HEK293 (cell line): ENCODE measurements around the gene VPS13C.

Experiments
- CTCF ChIA-PET: fragments of 350-600 bp; formaldehyde crosslinking; extraction: SDS; loops from one replicate; lab custom pipeline; 2021; ENCODE audit warnings: antibody characterized with exemption; lab: Yijun Ruan, JAX
- POLR2A ChIA-PET: fragments of 300-600 bp; formaldehyde crosslinking; extraction: SDS; loops from one replicate; lab custom pipeline; 2020; ENCODE audit warnings: antibody characterized with exemption, inconsistent platforms; lab: Yijun Ruan, JAX
- H3K27ac ChIP-seq: fragments of 200-500 bp; sonication (Bioruptor generic); 2 replicates; pipeline ENCODE4 v1.5.1; 2014; ENCODE audit warnings: low read depth, low read length, control low read depth, inconsistent platforms; ENCODE audit errors: extremely low read depth
- H3K36me3 ChIP-seq, 2 experiments: fragments of 200-500 bp in 1 of 2; sonication (Bioruptor generic) in 1 of 2; 1 replicate in 1 of 2; 2 replicates in 1 of 2; pipeline ENCODE4 v1.5.1; 2014 to 2017; ENCODE audit warnings: inconsistent platforms in 2 of 2, low read length in 2 of 2; ENCODE audit not compliant: control insufficient read depth in 2 of 2, insufficient read depth in 1 of 2
- H3K4me1 ChIP-seq: fragments of 200-500 bp; sonication (Bioruptor generic); 2 replicates; pipeline ENCODE4 v1.5.1; 2014; ENCODE audit warnings: mild to moderate bottlenecking, low read length, inconsistent platforms; ENCODE audit not compliant: control insufficient read depth, insufficient read depth
- H3K4me3 ChIP-seq: 2 replicates; pipeline ENCODE4 v1.5.1; 2011; ENCODE audit warnings: low read depth, mild to moderate bottlenecking, control low read depth, low read length, moderate library complexity
- H3K9me3 ChIP-seq: fragments of 200-500 bp; sonication (Bioruptor generic); 2 replicates; pipeline ENCODE4 v1.5.1; 2014; ENCODE audit warnings: low read depth, low read length, inconsistent platforms; ENCODE audit not compliant: control insufficient read depth, insufficient read depth
- BCL6B ChIP-seq: fragments of 450-650 bp; formaldehyde crosslinking; IDR thresholded peaks from 2 replicates; pipeline ENCODE4 v1.5.1; 2017; ENCODE audit warnings: missing biosample characterization, missing genetic modification characterization
- KLF7 ChIP-seq: fragments of 450-650 bp; formaldehyde crosslinking; IDR thresholded peaks from 2 replicates; pipeline ENCODE4 v1.5.1; 2016; ENCODE audit warnings: missing biosample characterization, missing genetic modification characterization, borderline replicate concordance
- PRDM1 ChIP-seq: fragments of 450-650 bp; formaldehyde crosslinking; IDR thresholded peaks from 2 replicates; pipeline ENCODE4; 2016; ENCODE audit warnings: missing biosample characterization, missing genetic modification characterization
- SCRT1 ChIP-seq: fragments of 450-650 bp; formaldehyde crosslinking; IDR thresholded peaks from 2 replicates; pipeline ENCODE4 v1.5.1; 2016; ENCODE audit warnings: missing biosample characterization, missing genetic modification characterization, borderline replicate concordance
- SETDB1 ChIP-seq: IDR thresholded peaks from one replicate; pipeline ENCODE4 v1.6.1; 2017; ENCODE audit warnings: mild to moderate bottlenecking, low read length, moderate library complexity, mixed read lengths; ENCODE audit not compliant: insufficient read length
- ZBTB21 ChIP-seq: fragments of 450-650 bp; formaldehyde crosslinking; IDR thresholded peaks from 2 replicates; pipeline ENCODE4 v1.5.1; 2017; ENCODE audit warnings: missing biosample characterization, missing genetic modification characterization
- ZBTB8A ChIP-seq: fragments of 450-650 bp; formaldehyde crosslinking; IDR thresholded peaks from 2 replicates; pipeline ENCODE4 v1.5.1; 2016; ENCODE audit warnings: missing biosample characterization, missing genetic modification characterization
- ZEB2 ChIP-seq: fragments of 450-650 bp; formaldehyde crosslinking; IDR thresholded peaks from 2 replicates; pipeline ENCODE4 v1.5.1; 2016; ENCODE audit warnings: missing biosample characterization, missing genetic modification characterization
- ZFHX2 ChIP-seq: fragments of 450-650 bp; formaldehyde crosslinking; conservative IDR thresholded peaks from 2 replicates; pipeline ENCODE4 v1.5.1; 2016; ENCODE audit warnings: missing biosample characterization, missing genetic modification characterization
- ZFP37 ChIP-seq: fragments of 450-650 bp; formaldehyde crosslinking; IDR thresholded peaks from 2 replicates; pipeline ENCODE4 v1.5.1; 2016; ENCODE audit warnings: missing biosample characterization, missing genetic modification characterization
- ZIC2 ChIP-seq: fragments of 450-650 bp; formaldehyde crosslinking; IDR thresholded peaks from 2 replicates; pipeline ENCODE4 v1.5.1; 2016; ENCODE audit warnings: missing biosample characterization, missing genetic modification characterization
- ZNF174 ChIP-seq: fragments of 450-650 bp; formaldehyde crosslinking; IDR thresholded peaks from 2 replicates; pipeline ENCODE4 v1.5.0; 2017; ENCODE audit warnings: missing biosample characterization, mild to moderate bottlenecking, missing genetic modification characterization
- ZNF221 ChIP-seq: fragments of 450-650 bp; formaldehyde crosslinking; IDR thresholded peaks from 2 replicates; pipeline ENCODE4 v1.5.1; 2017; ENCODE audit warnings: missing biosample characterization, missing genetic modification characterization, borderline replicate concordance
- ZNF248 ChIP-seq: fragments of 450-650 bp; formaldehyde crosslinking; IDR thresholded peaks from 2 replicates; pipeline ENCODE4 v1.5.1; 2017; ENCODE audit warnings: missing biosample characterization, missing genetic modification characterization
- ZNF324 ChIP-seq: fragments of 450-650 bp; formaldehyde crosslinking; IDR thresholded peaks from 2 replicates; pipeline ENCODE4 v1.5.1; 2016; ENCODE audit warnings: missing biosample characterization, missing genetic modification characterization
- ZNF416 ChIP-seq: fragments of 450-650 bp; formaldehyde crosslinking; IDR thresholded peaks from 2 replicates; pipeline ENCODE4 v1.5.1; 2016; ENCODE audit warnings: missing biosample characterization, missing genetic modification characterization
- ZNF501 ChIP-seq: fragments of 450-650 bp; formaldehyde crosslinking; IDR thresholded peaks from 2 replicates; pipeline ENCODE4 v1.5.1; 2016; ENCODE audit warnings: missing biosample characterization, missing genetic modification characterization
- ZNF548 ChIP-seq: fragments of 450-650 bp; formaldehyde crosslinking; IDR thresholded peaks from 2 replicates; pipeline ENCODE4 v1.5.1; 2016; ENCODE audit warnings: missing biosample characterization, missing genetic modification characterization
- ZNF549 ChIP-seq: fragments of 450-650 bp; IDR thresholded peaks from 2 replicates; pipeline ENCODE4 v1.5.1; 2018; ENCODE audit warnings: missing biosample characterization, missing genetic modification characterization, mild to moderate bottlenecking, inconsistent platforms, moderate library complexity
- ZNF558 ChIP-seq: fragments of 450-650 bp; formaldehyde crosslinking; IDR thresholded peaks from 2 replicates; pipeline ENCODE4 v1.5.1; 2016; ENCODE audit warnings: missing biosample characterization, missing genetic modification characterization
- ZNF629 ChIP-seq: fragments of 450-650 bp; formaldehyde crosslinking; IDR thresholded peaks from 2 replicates; pipeline ENCODE4 v1.5.1; 2017; ENCODE audit warnings: missing biosample characterization, missing genetic modification characterization
- ZNF677 ChIP-seq: fragments of 450-650 bp; IDR thresholded peaks from 2 replicates; pipeline ENCODE4 v1.5.0; 2018; ENCODE audit warnings: missing biosample characterization, mild to moderate bottlenecking, missing genetic modification characterization, moderate library complexity
- ZNF701 ChIP-seq: fragments of 450-650 bp; formaldehyde crosslinking; IDR thresholded peaks from 2 replicates; pipeline ENCODE4 v1.5.1; 2016; ENCODE audit warnings: missing biosample characterization, missing genetic modification characterization
- ZNF768 ChIP-seq: fragments of 450-650 bp; formaldehyde crosslinking; IDR thresholded peaks from 2 replicates; pipeline ENCODE4 v1.5.1; 2018; ENCODE audit warnings: missing biosample characterization, mild to moderate bottlenecking, missing genetic modification characterization
- ZNF785 ChIP-seq: fragments of 450-650 bp; formaldehyde crosslinking; IDR thresholded peaks from 2 replicates; pipeline ENCODE4 v1.5.1; 2016; ENCODE audit warnings: missing biosample characterization, missing genetic modification characterization
- ZSCAN23 ChIP-seq: fragments of 450-650 bp; formaldehyde crosslinking; IDR thresholded peaks from 2 replicates; pipeline ENCODE4 v1.5.1; 2016; ENCODE audit warnings: missing biosample characterization, missing genetic modification characterization
- ZSCAN4 ChIP-seq: fragments of 450-650 bp; formaldehyde crosslinking; IDR thresholded peaks from 2 replicates; pipeline ENCODE4 v1.5.1; 2017; ENCODE audit warnings: missing biosample characterization, missing genetic modification characterization
- TF ChIP-seq, protein P1 (sequence below): fragments of 450-650 bp; formaldehyde crosslinking; IDR thresholded peaks from 2 replicates; pipeline ENCODE4 v1.5.1; 2016; ENCODE audit warnings: missing biosample characterization, missing genetic modification characterization, borderline replicate concordance
- TF ChIP-seq, protein P2 (sequence below): fragments of 450-650 bp; formaldehyde crosslinking; IDR thresholded peaks from 2 replicates; pipeline ENCODE4 v1.5.1; 2016; ENCODE audit warnings: missing biosample characterization, missing genetic modification characterization

VPS13C gene

GRCh38 chr15:61849447-61849846 is 210.8 kb downstream of the VPS13C start:
- no peaks in the 10 kb centered on the region for H3K9me3 ChIP-seq
- CTCF ChIA-PET: interaction anchor here (0.9 kb wide), 1 partner anchor 15 kb away, joined by 3 read pairs; no protein-coding TSS in a partner anchor
- POLR2A ChIA-PET: no interaction called here
- TF ChIP-seq PRDM1: no peak
- no peak for TF ChIP-seq ZNF501 (tag by site-specific recombination)
- no peak for TF ChIP-seq ZNF701 (tag by site-specific recombination)
- TF ChIP-seq, protein P1, sequence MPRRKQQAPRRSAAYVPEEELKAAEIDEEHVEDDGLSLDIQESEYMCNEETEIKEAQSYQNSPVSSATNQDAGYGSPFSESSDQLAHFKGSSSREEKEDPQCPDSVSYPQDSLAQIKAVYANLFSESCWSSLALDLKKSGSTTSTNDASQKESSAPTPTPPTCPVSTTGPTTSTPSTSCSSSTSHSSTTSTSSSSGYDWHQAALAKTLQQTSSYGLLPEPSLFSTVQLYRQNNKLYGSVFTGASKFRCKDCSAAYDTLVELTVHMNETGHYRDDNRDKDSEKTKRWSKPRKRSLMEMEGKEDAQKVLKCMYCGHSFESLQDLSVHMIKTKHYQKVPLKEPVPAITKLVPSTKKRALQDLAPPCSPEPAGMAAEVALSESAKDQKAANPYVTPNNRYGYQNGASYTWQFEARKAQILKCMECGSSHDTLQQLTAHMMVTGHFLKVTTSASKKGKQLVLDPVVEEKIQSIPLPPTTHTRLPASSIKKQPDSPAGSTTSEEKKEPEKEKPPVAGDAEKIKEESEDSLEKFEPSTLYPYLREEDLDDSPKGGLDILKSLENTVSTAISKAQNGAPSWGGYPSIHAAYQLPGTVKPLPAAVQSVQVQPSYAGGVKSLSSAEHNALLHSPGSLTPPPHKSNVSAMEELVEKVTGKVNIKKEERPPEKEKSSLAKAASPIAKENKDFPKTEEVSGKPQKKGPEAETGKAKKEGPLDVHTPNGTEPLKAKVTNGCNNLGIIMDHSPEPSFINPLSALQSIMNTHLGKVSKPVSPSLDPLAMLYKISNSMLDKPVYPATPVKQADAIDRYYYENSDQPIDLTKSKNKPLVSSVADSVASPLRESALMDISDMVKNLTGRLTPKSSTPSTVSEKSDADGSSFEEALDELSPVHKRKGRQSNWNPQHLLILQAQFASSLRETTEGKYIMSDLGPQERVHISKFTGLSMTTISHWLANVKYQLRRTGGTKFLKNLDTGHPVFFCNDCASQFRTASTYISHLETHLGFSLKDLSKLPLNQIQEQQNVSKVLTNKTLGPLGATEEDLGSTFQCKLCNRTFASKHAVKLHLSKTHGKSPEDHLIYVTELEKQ (tag by site-specific recombination): no peak
- TF ChIP-seq, protein P2, sequence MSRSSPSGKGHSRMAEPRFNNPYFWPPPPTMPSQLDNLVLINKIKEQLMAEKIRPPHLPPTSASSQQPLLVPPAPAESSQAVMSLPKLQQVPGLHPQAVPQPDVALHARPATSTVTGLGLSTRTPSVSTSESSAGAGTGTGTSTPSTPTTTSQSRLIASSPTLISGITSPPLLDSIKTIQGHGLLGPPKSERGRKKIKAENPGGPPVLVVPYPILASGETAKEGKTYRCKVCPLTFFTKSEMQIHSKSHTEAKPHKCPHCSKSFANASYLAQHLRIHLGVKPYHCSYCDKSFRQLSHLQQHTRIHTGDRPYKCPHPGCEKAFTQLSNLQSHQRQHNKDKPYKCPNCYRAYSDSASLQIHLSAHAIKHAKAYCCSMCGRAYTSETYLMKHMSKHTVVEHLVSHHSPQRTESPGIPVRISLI (tag by site-specific recombination): no peak
- TF ChIP-seq ZNF248 (tag by site-specific recombination): no peak
- no peak for TF ChIP-seq ZSCAN4 (tag by site-specific recombination)
- TF ChIP-seq ZFP37 (tag by site-specific recombination): no peak
- no peak for TF ChIP-seq ZIC2
- TF ChIP-seq KLF7 (tag by site-specific recombination): no peak
- no peak for TF ChIP-seq ZNF677 (tag by site-specific recombination)
- TF ChIP-seq ZNF629: no peak
- TF ChIP-seq ZNF416 (tag by site-specific recombination): no peak
- no peak for TF ChIP-seq SCRT1 (tag by site-specific recombination)
- no peak for TF ChIP-seq ZBTB8A (tag by site-specific recombination)
- no peak for TF ChIP-seq ZNF324 (tag by site-specific recombination)
- TF ChIP-seq SETDB1: no peak
- no peak for TF ChIP-seq ZBTB21 (tag by site-specific recombination)
- TF ChIP-seq ZSCAN23: no peak
- TF ChIP-seq BCL6B: no peak
- peaks cover 0 to 4% of the 10 kb centered on the region in 2 experiments; a peak in 1 of 3 replicates for H3K36me3 ChIP-seq
- H3K4me3 ChIP-seq: no peak overlapping the region
- no peak overlapping the region for H3K27ac ChIP-seq
- no peaks in the 10 kb centered on the region for H3K4me1 ChIP-seq

DNA sequence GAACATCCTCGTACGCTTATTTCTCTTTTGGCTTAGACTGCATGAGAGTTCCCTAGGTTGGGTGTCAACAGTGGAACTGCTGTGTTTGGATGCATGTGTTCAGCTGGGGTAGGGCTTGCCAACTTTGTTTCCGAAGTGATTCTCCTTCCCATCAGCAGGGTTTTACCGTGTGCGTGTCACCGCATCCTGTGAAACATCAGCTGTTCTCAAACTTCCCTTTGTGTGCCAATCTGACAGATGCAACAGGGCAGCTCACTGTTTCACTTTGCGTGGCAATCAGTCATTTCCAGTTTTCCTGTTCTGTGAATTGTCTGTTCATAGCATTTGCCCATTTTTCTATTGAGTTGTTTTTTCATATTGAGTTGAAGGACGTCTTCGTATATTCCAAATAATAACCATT is 218.8 kb downstream of the VPS13C start:
- H3K36me3 ChIP-seq: no peaks in the 10 kb centered on the region
- POLR2A ChIA-PET: no interaction called here
- no peaks in the 10 kb centered on the region for H3K9me3 ChIP-seq
- H3K4me1 ChIP-seq: no peaks in the 10 kb centered on the region
- no peak overlapping the region for H3K4me3 ChIP-seq
- TF ChIP-seq ZNF768 (tag by site-specific recombination): no peak
- TF ChIP-seq ZNF785 (tag by site-specific recombination): no peak
- no peak for TF ChIP-seq ZNF558
- no peak for TF ChIP-seq ZNF174
- TF ChIP-seq SETDB1: no peak
- TF ChIP-seq ZNF221 (tag by site-specific recombination): no peak
- no peak for TF ChIP-seq ZFHX2 (tag by site-specific recombination)
- TF ChIP-seq ZNF548: no peak
- TF ChIP-seq ZNF549 (tag by site-specific recombination): no peak
- no peak for TF ChIP-seq ZEB2 (tag by site-specific recombination)
- CTCF ChIA-PET: no interaction called here
- H3K27ac ChIP-seq: no peak overlapping the region
